Measurements from ENCODE around the gene UQCRQ.

UQCRQ gene

DNA sequence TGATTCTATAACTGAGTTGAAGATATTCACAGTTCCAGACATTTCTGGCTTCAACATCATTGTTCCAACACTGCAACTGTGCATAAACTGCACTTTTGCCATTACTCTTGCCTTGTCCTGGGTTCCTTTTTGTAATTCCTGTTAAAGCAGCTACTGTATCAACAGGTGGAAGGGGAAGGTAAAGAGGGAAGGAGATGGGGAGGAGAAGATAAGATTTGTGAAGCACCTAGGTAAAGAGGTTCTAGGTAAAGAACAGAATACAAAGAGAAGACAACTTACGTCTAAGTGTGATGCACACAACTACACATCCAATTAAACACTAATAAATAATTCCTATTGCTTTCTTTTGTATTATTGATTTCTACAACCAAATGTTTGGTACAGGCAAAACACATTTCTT, 43.3 kb downstream of the UQCRQ start:
- DNase-seq (ENCODE audit: low read depth in 2 of 2), result no peak

- DNase-seq (ENCODE audit: low read depth in 2 of 2), result no peak
These were observed 49.2 kb downstream of the UQCRQ start for GRCh38 chr5:132915681-132916080.

GRCh38 chr5:132916086-132916485, 49.6 kb downstream of the UQCRQ start:
- DNase-seq (ENCODE audit: low read depth in 2 of 2), result no peak
